ENCODE results near the gene GALK1.
"Not testable (repeated sequence)": the region's sequence is repeated elsewhere in the genome, so short reads cannot be mapped to it uniquely, and the experiment has no call there.

Gene GALK1

DNA sequence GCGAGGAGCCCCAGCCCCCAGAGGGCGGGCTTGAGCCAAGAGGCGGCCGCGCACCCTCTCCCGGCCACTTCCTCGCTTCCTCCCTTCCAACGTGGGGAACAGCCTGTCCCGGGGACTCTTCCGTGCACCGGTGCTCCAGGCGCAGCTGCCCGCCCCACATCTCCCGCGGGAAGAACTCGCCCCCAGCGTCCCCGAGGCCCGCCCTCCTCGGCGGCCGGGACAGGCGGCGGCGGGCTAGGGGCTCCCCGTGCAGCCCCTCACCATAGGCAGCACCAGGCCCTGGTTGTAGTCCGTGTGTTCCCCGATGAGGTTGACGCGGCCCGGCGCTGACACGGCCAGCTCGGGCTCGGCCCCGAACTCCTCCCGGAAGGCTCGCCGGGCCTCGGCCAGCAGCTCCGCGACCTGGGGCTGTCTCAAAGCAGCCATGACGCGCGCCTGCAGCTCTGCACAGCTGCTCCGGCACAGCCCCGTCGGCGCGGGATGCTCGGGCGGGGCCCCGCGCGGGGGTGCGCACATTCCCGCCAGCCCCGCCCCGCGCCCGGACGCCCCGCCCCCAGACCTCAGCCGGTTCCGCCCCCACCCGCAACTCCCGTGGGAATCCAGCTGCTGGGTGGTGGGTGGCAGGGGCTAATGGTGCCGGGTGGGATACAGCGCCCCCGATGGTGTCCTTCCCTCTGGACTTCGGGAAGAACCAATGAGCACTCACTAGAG, at the start of gene GALK1:
Gene GALK1 (minus strand): TSS at position 482 of the 711 bp plus-strand sequence. CDS start 56 bp downstream, at position 426.
- peak; percentile 49 to 63 for DNase-seq (ENCODE audit: low read depth in 2 of 2)

- DNase-seq (ENCODE audit: low read depth in 2 of 2): no peak
These were observed 49.0 kb upstream of the GALK1 start for GRCh38 chr17:75814021-75814395.

GRCh38 chr17:75813081-75814020, 48.4 kb upstream of the GALK1 start:
- no peak for DNase-seq (ENCODE audit: low read depth in 2 of 2)

DNA sequence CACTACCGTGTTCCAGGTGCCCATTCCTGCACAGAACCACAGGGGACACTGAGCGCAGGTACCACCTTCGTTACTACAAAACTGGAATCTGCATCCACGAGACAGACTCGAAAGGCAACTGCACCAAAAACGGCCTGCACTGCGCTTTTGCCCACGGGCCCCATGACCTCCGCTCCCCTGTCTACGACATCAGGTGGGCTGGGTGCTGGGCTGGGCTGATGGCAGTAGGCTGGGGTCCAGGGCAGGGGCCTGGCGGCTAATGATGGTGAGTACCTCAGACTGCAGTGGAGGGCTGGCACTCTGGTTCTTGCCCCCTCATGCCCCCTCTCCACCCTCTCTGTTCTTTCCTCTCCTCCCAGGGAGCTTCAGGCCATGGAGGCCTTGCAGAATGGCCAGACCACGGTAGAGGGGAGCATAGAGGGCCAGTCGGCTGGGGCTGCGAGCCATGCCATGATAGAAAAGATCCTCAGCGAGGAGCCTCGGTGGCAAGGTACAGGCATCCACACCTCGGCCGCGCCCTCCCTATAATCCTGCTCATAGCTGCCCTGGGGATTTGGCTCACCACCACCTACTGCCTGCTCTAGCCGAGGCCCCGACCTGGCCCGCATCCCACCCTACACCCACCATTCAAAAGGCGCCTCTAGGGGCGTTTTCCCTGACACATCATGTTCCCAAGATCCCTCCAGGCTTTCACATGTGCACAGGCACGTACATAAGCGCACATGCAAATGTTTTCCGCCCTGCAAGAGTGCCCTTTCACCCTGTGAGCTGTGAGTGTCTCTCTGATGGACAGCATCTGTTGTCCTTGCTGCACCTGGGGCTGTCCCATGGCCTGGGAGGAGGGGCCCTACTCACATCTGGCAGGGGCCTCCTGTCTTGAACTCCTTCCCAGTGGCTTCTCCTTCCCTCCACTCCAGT, 47.4 kb upstream of the GALK1 start:
- no peak for DNase-seq (ENCODE audit: low read depth in 2 of 2)

DNA sequence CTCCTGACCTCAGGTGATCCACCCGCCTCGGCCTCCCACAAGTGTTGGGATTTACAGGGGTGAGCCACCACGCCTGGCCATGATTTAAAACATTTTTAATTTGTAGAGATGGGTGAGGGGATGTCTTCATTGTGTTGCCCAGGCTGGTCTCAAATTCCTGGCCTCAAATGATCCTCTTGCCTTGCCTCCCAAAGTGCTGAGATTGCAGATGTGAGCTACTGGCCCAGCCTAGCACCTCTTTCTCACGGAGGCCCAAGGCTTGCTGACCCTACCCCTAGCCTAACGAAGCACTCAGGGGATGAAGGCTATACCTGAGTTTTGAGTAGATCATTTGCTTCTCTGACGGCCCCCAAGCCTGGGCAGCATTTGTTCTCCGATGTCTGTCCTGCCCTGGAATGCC, 46.2 kb upstream of the GALK1 start:
- DNase-seq (ENCODE audit: low read depth in 2 of 2): no peak

DNA sequence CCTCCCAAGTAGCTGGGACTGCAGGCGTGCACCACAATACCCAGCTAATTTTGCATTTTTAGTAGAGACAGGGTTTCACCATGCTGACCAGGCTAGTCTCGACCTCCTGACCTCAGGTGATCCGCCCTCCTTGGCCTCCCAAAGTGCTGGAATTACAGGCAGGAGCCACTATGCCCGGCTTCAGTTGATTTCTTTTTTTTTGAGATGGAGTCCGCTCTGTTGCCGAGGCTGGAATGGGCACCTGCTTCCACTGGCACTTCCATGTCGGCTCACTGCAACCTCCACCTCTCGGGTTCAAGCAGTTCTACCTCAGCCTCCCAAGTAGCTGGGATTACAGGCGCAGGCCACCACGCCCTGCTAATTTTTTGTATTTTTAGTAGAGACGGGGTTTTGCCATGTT, 45.8 kb upstream of the GALK1 start:
- not testable (repeated sequence) for DNase-seq (ENCODE audit: low read depth in 2 of 2)

DNA sequence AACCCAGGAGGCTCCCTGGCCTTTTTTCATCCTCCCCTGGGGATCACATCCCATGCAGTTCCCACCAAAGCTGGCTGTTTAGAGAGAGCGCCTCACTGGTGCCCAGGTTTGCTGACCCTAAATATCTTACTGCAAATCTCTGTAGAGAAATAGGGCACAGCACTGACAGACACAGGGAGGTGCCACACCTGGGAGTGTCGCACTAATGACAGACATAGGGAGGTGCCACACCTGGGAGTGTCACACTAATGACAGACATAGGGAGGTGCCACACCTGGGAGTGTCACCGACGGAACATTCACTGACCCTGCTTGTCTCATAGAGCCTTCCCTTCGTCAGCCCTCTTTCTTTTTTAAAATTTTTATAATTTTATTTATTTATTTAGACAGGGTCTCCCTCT, 45.2 kb upstream of the GALK1 start:
- no peak for DNase-seq (ENCODE audit: low read depth in 2 of 2)

DNA sequence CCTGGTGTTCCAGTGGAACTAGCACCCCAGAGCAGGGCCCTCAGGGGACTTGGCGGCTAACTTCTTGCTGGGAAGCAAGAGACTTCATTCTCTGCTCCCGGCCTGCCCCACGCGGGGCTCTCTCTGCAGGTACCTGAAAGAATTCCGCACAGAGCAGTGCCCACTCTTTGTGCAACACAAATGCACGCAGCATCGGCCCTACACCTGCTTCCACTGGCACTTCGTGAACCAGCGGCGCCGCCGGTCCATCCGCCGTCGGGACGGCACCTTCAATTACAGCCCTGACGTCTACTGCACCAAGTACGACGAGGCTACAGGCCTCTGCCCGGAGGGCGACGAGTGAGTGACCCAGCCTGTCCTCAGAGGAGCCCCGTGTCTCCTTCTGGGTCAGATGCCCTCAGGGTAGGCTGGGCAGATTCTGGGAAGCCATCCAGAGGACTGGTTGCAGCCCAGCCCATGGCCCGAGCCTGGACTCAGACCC, 44.7 kb upstream of the GALK1 start:
- no peak for DNase-seq (ENCODE audit: low read depth in 2 of 2)

- DNase-seq (ENCODE audit: low read depth in 2 of 2): no peak
These were observed 44.1 kb upstream of the GALK1 start for GRCh38 chr17:75808905-75809621.

DNA sequence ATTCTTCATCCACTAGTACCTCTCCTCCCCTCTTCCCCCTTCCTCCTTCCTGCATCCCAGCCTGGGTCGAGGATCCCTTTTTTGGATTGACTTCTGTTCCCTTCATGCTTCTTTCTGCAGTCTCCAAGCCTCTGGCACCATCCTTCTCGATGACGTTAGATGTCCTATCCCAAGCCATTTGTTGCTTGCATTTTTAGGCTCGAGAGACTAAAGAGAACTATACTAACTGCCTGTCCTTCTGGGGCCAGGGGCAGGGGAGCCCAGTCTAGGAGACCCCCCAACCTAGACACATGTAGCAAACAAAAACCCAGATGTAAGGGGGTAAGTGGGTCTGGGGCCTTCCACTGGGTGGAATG, 43.5 kb upstream of the GALK1 start:
- no peak for DNase-seq (ENCODE audit: low read depth in 2 of 2)

GRCh38 chr17:75807861-75808260, 42.9 kb upstream of the GALK1 start:
- no peak for DNase-seq (ENCODE audit: low read depth in 2 of 2)

- no peak for DNase-seq (ENCODE audit: low read depth in 2 of 2)
These were observed 42.0 kb upstream of the GALK1 start for GRCh38 chr17:75806822-75807500.

- DNase-seq (ENCODE audit: low read depth in 2 of 2): no peak
These were observed 38.9 kb upstream of the GALK1 start for GRCh38 chr17:75803883-75804282.

- no peak for DNase-seq (ENCODE audit: low read depth in 2 of 2)
These were observed 34.4 kb upstream of the GALK1 start for GRCh38 chr17:75799402-75799801.

DNA sequence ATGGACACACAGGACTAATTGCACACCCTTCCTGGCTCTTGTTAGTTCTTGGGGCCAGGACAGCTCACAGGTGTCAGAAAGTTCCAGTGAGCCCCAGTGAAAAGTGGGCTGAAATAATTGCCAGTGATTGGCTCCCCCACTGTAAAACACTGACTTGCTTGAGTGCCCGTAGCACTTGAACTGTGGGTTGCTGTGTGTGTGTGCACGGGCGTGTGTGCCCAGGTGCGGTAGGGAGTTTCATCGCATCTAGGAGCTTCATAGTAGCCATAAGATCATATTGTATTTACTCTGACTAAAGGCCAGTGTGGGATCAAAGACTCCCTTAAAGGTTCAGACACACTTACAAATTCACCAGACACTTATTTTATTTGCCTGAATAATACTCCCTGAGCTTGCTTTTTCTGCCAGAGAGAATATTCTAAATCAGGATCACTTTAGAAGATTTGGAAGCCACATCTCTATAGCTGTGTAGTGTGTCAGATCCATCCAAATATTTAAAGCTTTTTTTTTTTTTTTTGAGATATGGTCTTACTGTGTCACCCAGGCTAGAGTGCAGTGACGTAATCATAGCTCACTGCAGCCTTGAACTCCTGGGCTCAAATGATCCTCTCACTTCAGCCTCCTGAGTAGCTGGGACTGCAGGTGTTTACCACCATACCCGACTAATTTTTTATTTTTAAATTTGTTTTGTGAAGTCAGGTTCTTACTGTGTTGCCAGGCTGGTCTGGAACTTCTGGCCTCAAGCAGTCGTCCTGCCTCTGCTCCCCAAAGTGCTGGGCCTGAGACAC, 31.0 kb upstream of the GALK1 start:
- DNase-seq (ENCODE audit: low read depth in 2 of 2): no peak

- no peak for DNase-seq (ENCODE audit: low read depth in 2 of 2)
These were observed 28.5 kb upstream of the GALK1 start for GRCh38 chr17:75793460-75793859.

DNA sequence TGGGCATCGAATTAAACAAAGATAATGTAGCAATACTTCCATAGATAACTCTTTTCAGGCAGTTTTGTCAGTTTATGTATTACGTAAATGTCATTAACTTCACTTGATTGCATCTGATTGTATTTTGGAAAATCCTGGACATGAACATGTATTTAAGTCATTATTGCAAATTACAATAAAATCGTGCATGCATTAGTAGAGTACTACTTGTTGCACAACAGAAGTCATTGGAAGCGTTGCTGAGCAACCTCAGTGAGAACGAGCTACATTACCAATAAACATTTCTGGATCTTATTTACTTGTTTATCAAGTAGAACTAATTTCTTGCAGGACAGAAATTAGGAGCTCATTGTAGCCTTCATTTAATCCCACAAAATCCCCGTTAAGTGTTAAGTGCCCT, 26.3 kb upstream of the GALK1 start:
- DNase-seq (ENCODE audit: low read depth in 2 of 2): no peak

DNA sequence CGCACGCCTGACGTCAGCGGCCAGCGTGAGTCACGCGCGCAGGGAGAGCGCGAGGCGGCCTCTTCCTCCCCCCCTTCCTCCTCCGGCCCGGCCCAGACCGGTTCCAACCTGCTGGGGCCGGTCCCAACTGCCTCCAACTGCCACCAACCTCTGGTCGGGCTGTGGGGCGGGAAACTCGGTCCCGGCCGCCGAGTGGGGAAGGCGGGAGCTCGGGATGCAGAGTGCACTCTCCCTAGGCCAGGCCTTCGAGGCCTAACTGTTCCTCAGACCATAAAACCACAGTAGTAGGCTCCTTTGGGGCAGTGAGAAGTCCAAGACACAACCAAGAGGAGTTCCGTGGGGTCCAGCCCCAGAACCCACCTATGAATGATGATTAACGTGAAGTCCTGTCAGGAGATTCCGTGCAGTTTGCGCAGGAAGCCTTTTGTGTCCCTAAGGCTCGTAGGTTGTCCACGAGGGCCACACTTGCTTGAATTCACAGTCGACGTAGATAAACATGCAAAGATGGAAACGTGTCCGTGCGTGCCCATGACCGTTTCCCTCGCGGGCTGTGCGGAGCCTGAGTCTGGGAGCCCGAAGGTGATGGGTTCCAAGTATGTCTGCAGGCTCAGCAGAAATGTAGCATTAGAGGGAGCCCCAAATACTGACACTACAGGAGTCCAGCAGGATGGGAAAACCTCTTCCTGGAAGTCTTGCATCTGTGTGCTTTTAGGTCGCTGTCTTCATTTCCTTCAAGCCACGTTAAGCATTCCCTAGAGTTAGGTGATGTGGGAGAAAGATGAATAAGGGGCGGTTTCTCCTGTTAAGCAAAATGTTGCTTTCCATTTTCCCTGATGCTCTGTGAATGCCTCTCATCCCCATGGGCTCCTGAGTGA, 20.3 kb upstream of the GALK1 start:
- DNase-seq (ENCODE audit: low read depth in 2 of 2): peak; percentile 78 to 82

All from activated CD4-positive, alpha-beta T cell treated with anti-CD3 and anti-CD28 coated beads for 24 hours (primary cell).